ENCODE data around the gene TMIGD1.

- TF ChIP-seq CTCF (IDR thresholded peaks at IDR 0.05) = no peak
- no peak for TF ChIP-seq EZH2 (IDR thresholded peaks at IDR 0.05; ENCODE audit: borderline replicate concordance, insufficient read depth, low read depth, low read length, poor library complexity, severe bottlenecking)
These were observed 24.4 kb upstream of the TMIGD1 start for GRCh38 chr17:30358055-30358760.
